ENCODE measurements around the gene DMD.

DMD gene

DNA sequence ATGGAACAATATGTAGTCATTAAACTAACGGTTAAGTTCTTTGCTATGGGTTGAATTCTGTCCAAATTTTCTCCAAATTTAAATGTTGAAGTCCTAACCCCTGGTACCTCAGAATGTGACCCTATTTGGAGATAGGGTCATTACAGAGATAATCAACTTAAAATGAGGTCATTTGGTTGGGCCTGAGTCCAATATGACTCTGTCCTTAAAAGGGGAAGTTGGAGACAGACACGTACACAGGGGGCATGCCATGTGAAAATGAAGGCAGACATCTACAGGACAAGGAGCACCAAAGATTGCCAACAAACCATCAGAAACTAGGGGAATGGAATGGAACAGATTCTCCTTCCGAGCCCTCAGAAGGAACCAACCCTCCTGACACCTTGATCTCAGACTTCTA, 1647.6 kb downstream of the DMD start:
- no peak for DNase-seq

DNA sequence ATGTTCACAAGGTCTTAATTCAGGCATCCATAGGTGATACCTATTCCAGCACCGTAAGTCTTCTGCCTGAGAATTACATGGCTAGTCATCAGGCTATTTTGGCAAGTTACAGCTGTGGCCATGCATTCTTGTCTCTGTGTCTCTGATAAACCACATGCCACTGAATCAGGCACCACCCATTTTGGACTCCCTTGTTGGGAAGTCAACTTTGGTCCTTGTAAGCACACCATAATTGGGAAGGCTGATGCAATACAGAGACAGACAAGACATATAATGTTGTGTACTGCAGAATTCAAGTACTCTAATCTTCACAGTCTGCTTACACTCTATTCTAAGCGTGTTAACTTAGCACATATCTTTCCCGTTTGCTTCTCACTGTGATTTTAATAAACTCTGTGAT, 1655.8 kb downstream of the DMD start:
- no peak for DNase-seq

DNA sequence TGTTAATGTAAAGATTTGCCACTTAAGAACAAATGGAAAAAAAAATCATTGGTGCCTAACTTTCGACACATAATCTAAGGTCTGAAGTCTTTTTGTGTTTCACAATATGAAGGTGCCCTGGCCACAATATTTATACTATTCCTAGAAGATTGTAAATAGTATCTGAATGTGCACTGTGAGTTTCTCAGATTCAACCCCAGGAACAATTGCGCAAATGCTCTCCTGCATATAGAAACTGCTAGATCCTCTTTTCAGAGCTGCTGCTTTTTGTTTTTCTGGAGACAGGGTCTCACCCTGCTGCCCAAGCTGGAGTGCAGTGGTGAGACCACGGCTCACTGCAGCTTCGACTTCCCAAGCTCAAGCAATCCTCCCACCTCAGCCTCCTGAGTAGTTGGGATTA, 1659.4 kb downstream of the DMD start:
- DNase-seq, result no peak

DNA sequence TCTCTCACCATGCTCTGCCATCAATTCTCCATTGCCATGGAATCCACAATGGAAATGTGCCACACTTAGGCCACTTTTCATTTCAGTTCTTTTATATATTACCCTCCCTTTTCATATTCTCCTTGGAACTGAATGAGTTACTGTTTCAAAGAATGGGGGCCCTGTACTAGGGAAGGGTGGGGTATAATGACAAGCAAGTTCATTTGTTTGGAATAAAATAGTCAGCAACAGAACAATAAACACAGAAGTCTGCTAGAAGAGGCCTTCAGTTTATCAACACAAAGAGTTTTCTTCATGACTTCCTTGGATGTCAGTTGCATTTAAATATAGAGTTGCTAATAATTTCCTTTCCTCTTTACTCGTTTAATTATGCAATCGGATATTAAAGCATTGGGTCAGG, 1661.2 kb downstream of the DMD start:
- no peak for DNase-seq

DNA sequence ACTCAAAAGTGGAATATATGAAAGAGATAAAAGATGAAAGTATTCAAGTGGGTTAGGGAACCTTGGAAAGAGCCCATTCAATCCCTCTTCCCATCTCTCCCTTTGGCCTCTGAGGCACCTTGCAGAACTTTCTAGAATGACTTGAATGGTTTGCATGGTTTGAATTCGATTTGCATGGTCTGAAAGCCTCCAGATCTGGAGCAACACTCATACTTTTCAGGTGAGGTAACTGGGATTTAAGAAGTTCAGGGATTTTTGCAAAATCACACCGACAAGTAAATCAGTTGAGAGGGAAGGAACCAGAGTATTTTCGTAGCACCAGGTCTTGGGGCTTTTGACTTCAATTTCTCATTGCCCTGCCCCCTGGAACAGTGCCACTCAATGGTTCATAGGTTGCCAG, 1663.5 kb downstream of the DMD start:
- DNase-seq, result no peak

DNA sequence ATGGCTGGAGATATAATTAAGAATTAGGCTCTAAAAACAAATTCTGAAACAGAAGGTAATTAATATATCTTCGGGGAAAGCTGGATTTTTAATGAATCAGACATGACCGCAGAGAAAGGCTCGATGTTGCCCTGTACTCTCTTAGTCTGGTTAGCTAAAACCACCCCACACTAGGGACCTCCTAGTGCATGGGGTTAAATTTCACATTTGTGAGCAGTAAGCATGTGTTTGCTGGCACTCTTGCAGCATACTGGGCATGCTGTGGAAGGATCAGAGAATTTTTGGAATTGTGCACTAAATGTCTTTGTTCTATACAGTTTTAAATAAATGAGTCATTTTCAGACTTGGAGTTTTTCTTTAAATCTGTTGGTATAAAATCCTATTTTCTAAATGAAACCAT, 1663.9 kb downstream of the DMD start:
- DNase-seq, result no peak

DNA sequence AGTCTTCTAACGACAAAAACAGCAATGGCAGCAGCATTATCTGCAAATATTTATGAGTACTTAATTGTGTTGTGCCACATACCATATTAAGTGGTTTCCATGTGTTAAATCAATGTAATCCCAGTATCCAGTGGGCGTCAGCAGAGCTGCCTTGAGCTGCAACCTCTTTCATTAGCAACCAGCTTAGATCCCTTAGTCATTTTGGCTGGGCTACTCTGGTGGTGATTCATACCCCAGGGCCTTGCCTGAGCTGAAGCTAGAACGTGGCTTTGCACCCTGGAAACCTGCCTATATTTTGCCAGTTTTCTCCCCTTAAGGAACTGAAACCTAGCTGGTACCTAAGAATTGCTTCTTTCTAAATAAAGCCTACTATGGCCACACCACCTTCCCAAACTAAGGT, 1665.2 kb downstream of the DMD start:
- DNase-seq, result no peak

DNA sequence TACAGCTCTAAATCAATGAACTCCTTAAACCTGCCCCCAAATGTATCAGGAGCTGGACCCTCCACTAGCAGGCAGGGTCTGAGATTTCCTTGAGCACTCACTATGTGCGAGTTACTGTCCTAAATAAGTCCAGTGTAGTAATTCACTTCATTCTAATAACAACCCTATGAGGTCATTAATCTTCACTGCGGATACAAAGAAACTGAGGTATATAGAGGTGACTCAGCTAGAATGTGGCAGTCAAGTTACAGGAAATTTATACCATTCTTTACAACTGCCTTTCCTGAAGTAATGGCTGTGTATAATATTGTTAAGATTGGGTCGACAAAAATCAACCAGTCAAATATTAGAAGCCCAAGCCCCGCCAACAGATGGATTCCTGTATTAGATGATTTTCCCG, 1665.6 kb downstream of the DMD start:
- DNase-seq, result no peak

DNA sequence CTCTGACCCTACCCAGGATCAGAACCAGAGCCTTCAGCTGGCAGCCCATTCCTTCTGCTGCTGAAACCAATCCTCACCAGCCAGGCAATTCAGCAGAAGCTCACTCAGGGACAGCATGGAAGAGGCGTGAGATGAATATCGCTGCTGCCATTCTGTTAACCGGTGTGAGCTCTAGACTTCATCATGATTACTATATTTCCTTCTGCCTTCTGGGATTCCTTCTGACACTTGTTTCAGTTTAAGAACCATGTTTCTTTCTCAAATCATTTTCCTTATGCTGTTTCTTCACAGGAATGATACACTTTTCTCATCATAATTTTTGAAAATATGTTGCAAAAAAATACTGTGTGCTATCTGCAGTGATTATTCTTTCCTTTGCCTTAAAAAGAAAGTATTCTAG, 1666.2 kb downstream of the DMD start:
- no peak for DNase-seq

DNA sequence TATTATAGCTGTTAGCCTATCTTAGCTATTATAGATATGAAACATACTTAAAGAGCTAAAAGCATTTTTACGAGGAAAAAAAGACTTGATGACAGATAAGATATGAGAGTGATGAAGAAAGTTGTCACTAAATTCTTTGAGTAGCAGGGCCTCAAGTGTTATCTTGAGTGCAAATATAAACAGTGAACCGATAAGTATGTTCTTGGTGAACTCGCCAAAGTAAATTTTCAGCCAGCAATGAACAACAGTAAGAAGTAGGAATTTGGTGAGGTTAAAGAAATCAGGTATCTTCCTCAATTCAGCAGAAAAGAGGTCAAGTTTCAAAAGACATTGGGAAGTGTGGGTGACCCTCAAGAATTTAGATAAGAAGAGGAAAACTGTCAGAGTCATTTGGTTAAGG, 1667.7 kb downstream of the DMD start:
- DNase-seq, result no peak

DNA sequence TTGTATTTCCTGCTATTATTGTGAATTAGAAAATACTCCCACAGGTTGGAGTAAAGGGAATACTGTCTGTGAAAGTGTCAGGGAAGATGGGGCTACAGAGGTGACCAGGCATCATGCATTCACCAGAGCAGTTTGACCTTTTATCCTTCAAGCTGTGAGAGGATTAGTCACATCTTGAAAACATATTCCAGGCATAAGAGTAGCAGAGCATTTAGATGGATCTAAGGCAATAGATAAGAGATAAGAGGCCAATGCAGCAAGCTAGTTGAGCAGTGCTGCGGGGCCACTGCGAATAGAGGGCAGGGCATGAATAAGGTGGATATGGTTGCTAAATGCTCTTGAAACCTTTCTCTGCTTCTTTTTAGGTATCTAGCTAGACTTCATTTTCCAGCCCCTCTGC, 1668.8 kb downstream of the DMD start:
- DNase-seq, result no peak

DNA sequence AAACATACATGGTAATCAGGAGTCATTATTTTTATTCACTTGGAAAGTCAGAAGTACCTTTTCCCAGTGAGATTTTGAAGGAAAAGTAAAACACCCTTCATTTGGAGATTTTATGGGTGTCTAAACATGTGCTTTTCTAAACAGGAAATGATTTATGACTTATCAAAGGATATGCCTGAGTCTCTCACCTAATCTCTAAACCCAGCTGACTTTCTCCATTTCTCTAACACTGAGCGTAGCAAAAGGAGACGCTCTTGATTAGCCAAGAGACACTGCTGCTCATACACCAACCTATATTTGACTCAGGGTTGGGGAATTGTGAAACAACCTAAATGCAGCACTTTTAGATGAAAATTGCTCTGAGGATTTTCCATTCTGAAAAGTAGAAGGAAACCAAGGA, 1671.0 kb downstream of the DMD start:
- no peak for DNase-seq

DNA sequence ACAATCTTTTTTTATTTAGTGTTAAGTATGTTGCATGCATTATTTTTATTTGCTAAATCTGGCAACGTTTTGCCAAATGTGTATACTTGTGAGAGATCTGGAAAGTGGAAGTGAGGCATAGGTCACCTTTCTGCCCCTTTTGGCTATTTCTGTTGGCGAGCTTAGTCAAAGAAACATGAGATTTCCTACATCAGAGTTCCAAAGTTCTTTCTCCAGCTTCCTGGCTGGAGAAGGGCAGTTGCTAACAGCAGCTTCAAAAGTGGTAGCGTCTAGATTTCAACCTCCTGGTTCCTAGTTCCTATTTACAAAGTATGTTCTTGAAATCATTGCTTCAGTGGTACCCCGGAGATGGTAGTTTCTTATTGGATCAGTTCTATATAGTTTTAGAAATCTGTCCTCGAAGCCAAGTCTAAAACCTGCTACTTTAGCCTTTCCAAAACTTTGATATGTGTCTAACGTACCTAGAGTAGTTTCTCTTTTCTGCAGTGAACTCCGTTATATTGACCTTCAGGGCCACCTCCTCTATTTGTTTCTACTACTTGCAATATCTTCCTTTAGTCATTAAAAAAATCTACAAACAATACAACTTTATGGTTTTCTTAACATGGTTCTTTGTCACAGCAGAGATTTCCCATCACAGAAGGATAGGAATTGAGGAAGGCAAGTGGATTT, 1683.8 kb downstream of the DMD start:
- DNase-seq, result no peak

DNA sequence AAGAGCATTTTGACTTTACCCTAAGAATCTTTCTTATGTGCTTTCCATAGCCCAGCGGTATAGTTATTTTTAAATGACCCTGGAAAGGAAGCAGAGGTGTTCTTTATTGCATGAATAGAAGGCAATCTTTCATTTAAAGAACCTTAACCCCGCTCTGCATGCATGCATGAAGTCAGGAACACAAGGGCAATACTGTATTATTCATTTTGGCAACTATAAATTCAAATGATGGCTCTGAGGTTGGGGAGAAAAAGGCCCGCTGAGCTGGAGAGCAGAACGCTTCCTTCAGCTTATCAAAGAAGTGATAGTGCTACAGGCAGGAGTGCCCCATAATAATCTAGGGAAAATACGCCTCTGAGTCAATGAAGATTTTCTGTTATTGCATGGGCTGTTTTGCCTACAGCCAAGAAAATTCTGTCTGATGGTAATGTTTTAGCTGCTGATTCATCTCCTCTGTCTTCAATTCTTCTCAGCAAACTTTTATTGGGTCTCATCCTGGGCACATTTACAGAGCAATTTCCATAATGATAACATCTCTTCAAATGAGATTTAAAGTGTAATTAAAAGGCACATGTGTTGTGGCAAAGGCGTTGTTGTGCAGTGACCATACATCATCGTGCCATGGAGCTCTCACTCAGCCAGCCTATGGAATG, 1687.3 kb downstream of the DMD start:
- no peak for DNase-seq

DNA sequence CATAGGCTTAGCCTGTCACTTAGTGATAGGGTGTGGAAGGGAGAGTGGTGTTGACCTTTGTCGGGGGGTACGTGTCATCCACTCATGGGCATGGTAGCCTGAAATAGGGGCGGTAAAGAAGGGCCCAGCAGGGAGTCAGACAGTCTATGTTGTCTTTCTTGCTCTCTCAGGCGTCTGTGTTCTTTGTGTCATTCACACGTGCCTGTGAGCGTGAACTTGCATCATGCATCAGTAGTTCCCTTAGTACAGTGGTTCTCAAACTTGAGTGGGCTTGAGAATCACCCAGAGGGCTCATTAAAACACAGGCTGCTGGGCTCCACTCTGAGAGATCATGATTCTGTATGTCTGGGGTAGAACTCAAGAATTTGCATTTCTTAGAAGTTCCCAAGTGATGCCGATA, 1688.6 kb downstream of the DMD start:
- no peak for DNase-seq

DNA sequence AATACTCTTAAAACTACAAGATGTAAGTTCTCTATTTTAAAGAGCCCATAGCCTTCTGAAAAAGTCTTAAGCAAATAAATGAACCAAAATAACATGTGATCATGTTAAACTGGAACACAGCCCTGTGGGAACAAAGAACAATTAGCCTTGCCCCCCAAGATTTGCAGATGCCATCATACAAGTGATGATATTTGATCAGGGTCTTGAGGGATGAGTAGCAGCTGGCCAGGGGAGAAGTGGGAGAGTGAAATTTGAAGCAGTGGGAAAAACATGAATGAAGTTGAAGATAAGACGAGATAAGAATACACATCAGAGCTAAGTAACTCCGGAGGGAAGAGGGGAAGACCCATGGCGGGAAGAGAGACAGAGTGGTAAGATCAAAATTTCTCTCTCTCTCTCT, 1689.4 kb downstream of the DMD start:
- DNase-seq, result no peak

DNA sequence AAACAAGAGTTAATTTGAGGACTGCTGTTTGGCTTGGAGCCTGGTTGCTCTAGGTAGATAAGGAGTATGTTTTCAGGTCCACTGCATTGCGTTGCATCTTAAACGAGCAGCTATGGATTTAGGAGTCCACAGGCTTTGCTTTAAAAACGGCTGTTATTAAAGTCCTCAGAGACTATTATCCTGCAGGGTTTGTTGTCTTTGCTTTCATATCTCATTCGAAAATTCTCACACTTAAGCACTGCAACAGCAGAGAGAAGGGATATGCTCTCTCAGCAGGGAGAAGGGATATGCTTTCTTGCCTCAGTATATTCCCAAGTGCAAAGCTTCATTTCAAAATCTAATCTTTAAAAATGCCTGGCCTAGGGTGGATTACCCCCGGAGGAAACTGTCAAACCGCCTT, 1694.8 kb downstream of the DMD start:
- no peak for DNase-seq

DNA sequence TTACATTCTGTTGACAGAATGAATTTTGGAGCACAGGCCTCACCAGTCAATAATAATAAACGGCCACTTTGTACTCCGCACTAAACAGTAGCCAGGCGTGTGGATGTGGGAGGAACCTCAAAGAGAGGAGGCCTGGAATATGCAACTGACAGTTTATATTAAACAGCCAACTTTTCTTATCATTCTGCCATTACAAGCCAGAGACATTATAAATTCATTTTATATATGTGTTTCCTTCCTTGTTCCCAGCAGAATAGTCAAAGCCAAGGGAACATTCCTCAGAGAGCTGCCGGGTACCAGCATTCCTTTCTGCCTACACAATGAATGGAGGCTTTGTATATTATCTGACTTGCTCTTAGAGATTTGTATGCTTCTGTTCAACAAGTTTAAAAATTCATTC, 1703.0 kb downstream of the DMD start:
- DNase-seq, result no peak

DNA sequence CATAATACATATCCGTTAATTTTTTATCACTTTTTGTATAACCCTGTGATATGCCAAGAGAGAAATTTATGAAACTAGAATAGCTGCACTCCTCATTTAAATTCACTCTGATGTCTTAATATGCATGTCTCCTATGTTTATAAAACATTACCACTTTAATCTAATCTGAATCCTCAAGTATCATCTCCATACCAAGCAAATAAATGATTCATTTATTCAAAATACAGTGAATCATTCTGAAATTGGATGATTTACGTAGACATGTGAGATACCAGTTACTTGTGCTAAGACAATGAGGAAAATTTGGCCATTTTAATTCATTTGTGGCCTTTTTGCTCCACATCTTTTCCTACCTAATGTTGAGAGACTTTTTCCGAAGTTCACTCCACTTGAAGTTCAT, 1704.4 kb downstream of the DMD start:
- no peak for DNase-seq

DNA sequence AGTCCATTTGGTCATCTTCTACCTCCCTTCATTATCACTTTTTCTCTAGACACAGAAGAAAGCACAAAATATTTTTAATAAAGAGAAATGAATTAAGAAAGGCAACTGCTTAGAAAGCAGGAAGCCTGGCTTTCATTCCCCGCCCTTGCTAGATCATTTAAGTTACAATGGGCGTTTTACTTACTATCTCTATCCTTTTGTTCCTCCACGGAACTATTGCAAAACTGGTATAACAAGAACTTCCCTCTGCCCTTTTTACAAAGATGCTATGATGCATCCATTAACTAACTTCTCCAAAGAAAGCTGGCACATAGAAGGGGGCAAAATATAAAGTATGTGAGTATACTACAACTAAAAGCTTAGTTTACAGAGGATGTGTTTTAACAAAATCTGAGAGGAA, 1705.0 kb downstream of the DMD start:
- no peak for DNase-seq

DNA sequence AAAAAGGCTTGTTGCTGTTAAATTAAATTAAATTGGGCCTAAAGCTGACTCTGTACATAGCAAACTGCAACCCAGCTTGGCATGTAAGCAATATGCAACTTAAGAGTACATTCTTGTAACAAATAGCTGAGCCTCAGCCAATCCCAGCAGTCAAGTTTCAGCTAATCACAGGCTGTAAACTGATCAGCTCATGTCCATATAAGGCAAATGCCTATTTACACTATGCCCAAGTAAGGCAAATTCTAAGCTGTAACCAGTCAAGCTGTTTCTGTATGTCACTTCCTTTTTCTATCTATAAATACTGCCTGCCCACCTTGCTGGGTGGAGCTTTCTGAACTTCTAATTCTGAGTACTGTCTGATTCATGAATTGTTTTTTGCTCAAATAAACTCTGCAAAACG, 1710.4 kb downstream of the DMD start:
- DNase-seq, result no peak

DNA sequence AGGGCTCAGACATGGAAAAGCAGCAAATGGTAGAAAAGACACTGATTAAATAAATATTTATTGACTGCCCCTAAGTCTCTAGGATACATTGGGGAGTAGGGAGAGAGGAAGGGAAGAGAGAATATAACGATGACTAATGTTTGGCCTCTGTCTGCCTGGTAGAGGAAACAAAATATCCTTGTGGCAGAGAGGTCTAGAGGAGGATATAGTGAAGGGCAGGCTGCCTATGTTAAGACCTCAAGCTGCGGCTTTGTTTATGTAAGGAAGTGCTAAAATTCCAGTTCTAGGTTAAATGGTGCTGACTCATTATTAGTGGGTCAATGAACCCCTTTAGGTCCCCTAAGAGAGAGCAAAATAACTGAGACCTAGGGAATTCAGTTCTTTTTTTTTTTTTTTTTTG, 1712.2 kb downstream of the DMD start:
- DNase-seq, result no peak

DNA sequence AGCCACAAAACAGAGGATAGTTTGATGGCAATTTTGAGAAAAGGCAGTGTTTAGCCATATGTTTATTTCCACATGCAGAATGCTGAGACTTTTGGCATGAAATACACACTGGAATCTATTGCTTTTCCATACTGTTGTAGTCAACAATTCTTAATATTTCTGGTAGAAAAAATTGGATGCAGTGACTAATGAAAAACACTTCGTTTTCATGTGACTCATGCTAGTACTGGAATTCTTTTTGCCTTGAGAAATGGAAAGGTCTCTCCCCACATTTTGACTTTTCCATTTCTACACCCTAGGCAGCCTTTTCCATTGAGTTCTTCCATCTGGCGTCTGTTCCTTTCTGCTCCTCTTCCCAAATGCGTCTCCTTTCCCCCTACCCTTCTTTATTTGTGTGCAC, 1714.3 kb downstream of the DMD start:
- no peak for DNase-seq

DNA sequence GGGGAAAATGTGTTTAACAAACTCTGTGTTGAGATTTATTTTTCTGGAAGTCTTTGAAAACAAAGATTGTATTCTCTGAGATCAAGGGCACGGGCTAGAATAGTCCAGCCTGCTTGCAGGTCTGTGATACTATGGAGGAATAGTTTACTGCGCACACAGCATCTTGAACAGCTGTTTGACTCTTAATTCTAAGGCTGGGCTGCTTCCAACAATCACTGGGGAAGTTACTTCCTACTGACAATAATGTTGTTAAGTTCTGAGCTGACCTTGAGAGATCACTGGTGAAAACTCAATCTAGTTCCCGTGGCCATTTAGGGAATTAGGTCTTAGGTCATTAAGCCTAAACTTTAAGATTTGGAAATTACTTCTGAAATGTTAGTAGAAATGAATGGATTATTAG, 1723.4 kb downstream of the DMD start:
- DNase-seq, result no peak

DNA sequence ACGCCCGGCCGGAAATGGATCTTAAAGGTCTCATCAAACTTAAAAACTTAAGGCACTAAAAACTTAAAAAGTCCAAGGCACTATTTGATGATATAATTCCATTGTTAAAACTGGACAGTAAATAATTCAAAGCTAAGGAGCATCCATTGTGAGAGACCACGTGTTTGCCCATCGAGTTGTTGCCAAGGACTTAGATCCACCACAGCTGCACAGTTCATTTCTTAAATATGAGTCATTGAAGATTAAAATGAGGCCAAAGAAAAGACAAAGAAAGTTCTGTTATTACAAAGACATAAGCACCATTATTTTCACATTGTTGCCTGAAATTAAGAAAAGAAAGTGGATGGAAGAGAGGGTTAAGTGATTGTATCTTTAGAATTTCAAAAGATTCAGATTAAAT, 1728.0 kb downstream of the DMD start:
- no peak for DNase-seq

All from SW 1271 (cell line).